HepG2 (cell line): ENCODE results near the gene TRMT112. TPM values are rescaled to one million over a fixed set of nuclear protein-coding genes. Genes with fewer than 3 reads are reported as not detected.
A peak's percentile ranks its signal among the peaks of the same experiment; 100 is the strongest.

Source experiments
- ATAC-seq: fragments of 200-7000 bp; cut with Tn5 transposase; 3 replicates; pipeline ENCODE4 v1.9.1; 2020; ENCODE audit warnings: mild to moderate bottlenecking, moderate library complexity
- BruUV-seq: library from RNA; stranded (reverse); fragments of 400-500 nt; replicated peaks from 2 replicates; lab custom pipeline; 2021; lab: Mats Ljungman, UMichigan
- CTCF ChIA-PET: fragments of 300-600 bp; formaldehyde crosslinking; extraction: SDS; loops from one replicate; lab custom pipeline; 2021; ENCODE audit warnings: low total read pairs, inconsistent platforms, low intra/inter-chr PET ratio; lab: Yijun Ruan, JAX
- POLR2A ChIA-PET: fragments of 350-600 bp; sonication (Branson Sonifier 250); formaldehyde crosslinking; loops from one replicate; lab custom pipeline; 2020; ENCODE audit warnings: antibody characterized with exemption, inconsistent platforms; lab: Yijun Ruan, JAX
- DNase-seq: peaks from one replicate; pipeline ENCODE4 v3.0.0-alpha.2; 2015; ENCODE audit warnings: low spot score
- FAIRE-seq: peaks from 3 replicates; lab custom pipeline; 2011; peaks lifted over from hg19 to GRCh38; lab: Jason Lieb, UNC
- H2AFZ ChIP-seq: one replicate; pipeline ENCODE4 v1.6.1; 2011; ENCODE audit warnings: low read length, inconsistent platforms
- H3K27ac ChIP-seq: fragments of 300-600 bp; 3 replicates; pipeline ENCODE4 v1.8.0; 2011; ENCODE audit warnings: mixed run types, mild to moderate bottlenecking, mixed read lengths, low read length, inconsistent platforms; ENCODE audit not compliant: insufficient read depth; ENCODE audit errors: extremely low read length
- H3K27me3 ChIP-seq, 2 experiments: fragments of 200-600 bp in 1 of 2; 2 replicates in 1 of 2; 3 replicates in 1 of 2; pipeline versions ENCODE4 v1.6.0 to v1.8.0; 2011; ENCODE audit warnings: low read length in 2 of 2, mild to moderate bottlenecking in 2 of 2, moderate library complexity in 2 of 2, inconsistent platforms in 1 of 2; ENCODE audit not compliant: insufficient read depth in 2 of 2, control insufficient read depth in 1 of 2
- H3K36me3 ChIP-seq, 2 experiments: fragments of 200-600 bp in 1 of 2; replicated peaks in 1 of 2; 2 replicates in 1 of 2; 3 replicates in 1 of 2; pipeline versions ENCODE4 v1.5.1 to v1.8.0; 2011; ENCODE audit warnings: low read length in 2 of 2, inconsistent platforms in 1 of 2; ENCODE audit not compliant: insufficient read depth in 2 of 2, control insufficient read depth in 1 of 2
- H3K4me1 ChIP-seq: 2 replicates; pipeline ENCODE4 v1.5.1; 2012; ENCODE audit warnings: low read length, inconsistent platforms; ENCODE audit not compliant: insufficient read depth
- H3K4me2 ChIP-seq: 2 replicates; pipeline ENCODE4 v1.6.0; 2011; ENCODE audit warnings: low read depth, low read length, inconsistent platforms
- H3K4me3 ChIP-seq, 3 experiments: fragments of 200-600 bp in 1 of 3; sonication (generic), shearing (Covaris generic) in 1 of 3; replicated peaks in 1 of 3; 2 replicates each; pipeline ENCODE4 v1.5.1; 2011 to 2016; ENCODE audit warnings: low read length in 3 of 3, inconsistent platforms in 2 of 3, low read depth in 2 of 3, mild to moderate bottlenecking in 2 of 3, control low read depth in 1 of 3, mixed read lengths in 1 of 3; ENCODE audit not compliant: insufficient read depth in 1 of 3
- H3K79me2 ChIP-seq: one replicate; pipeline ENCODE4 v1.6.1; 2011; ENCODE audit warnings: low read length, inconsistent platforms; ENCODE audit not compliant: insufficient read depth
- H3K9ac ChIP-seq: 2 replicates; pipeline ENCODE4 v1.6.0; 2011; ENCODE audit warnings: mild to moderate bottlenecking, low read depth, low read length, inconsistent platforms; ENCODE audit not compliant: insufficient read depth
- H3K9me3 ChIP-seq: 2 replicates; pipeline ENCODE4 v1.5.1; 2012; ENCODE audit warnings: mild to moderate bottlenecking, low read length
- H4K20me1 ChIP-seq: 2 replicates; pipeline ENCODE4 v1.6.0; 2011; ENCODE audit warnings: inconsistent platforms, mild to moderate bottlenecking, low read length, moderate library complexity; ENCODE audit not compliant: insufficient read depth
- ELF3 ChIP-seq: IDR thresholded peaks from 2 replicates; pipeline ENCODE4 v1.6.1; 2016; ENCODE audit warnings: missing genetic modification reagents, missing compliant biosample characterization
- IKZF4 ChIP-seq: sonication (generic); formaldehyde crosslinking; IDR thresholded peaks from 2 replicates; pipeline ENCODE4 v1.5.1; 2020; ENCODE audit warnings: borderline replicate concordance, mild to moderate bottlenecking, low read depth, missing genetic modification reagents; ENCODE audit errors: not compliant biosample characterization
- NFIB ChIP-seq: sonication (generic); formaldehyde crosslinking; IDR thresholded peaks from 2 replicates; pipeline ENCODE4 v1.9.0; 2021; ENCODE audit warnings: missing genetic modification reagents, mild to moderate bottlenecking, borderline replicate concordance
- SRY ChIP-seq: sonication (generic); formaldehyde crosslinking; IDR thresholded peaks from 2 replicates; pipeline ENCODE4 v1.8.0; 2022; ENCODE audit warnings: mild to moderate bottlenecking, missing genetic modification reagents
- ZNF138 ChIP-seq: sonication (generic); formaldehyde crosslinking; IDR thresholded peaks from 2 replicates; pipeline ENCODE4 v1.5.0; 2020; ENCODE audit warnings: mild to moderate bottlenecking, low read depth, missing genetic modification reagents
- ZNF484 ChIP-seq: sonication (generic); formaldehyde crosslinking; IDR thresholded peaks from 2 replicates; pipeline ENCODE4 v1.5.1; 2020; ENCODE audit warnings: mild to moderate bottlenecking, low read depth, missing genetic modification reagents, borderline replicate concordance
- ZNF670 ChIP-seq: sonication (generic); formaldehyde crosslinking; IDR thresholded peaks from 2 replicates; pipeline ENCODE4 v1.8.0; 2022; ENCODE audit warnings: mild to moderate bottlenecking, missing genetic modification reagents, borderline replicate concordance
- ZSCAN25 ChIP-seq: sonication (generic); formaldehyde crosslinking; IDR thresholded peaks from 2 replicates; pipeline ENCODE4 v1.8.0; 2022; ENCODE audit warnings: mild to moderate bottlenecking, missing genetic modification reagents
- WGBS: methylation state at CpG from one replicate; pipeline ENCODE4 v1.1.6; 2017; ENCODE audit warnings: low lambda C conversion rate; 5-methylcytosine and 5-hydroxymethylcytosine counted together
- in situ Hi-C: cut with HindIII; loops from 2 replicates; pipeline ENCODE4 v1.10.0; 2017; ENCODE audit warnings: low pct_unique_long_range_greater_than_20kb; ENCODE audit not compliant: extremely low pct_ligation_motif_present
- intact Hi-C: fragments of 100-400 bp; cut with micrococcal nuclease; formaldehyde crosslinking; loops from one replicate; pipeline ENCODE4 v1.10.0; 2022; ENCODE audit not compliant: unreplicated experiment
- polyA plus RNA-seq, 8 experiments: library from polyadenylated mRNA; depleted of rRNA in 3 of 8; stranded (reverse) in 7 of 8; unstranded in 1 of 8; fragments of >200 nt; fragmentation: Illumina TruSeq in 4 of 8; extraction: Trizol in 4 of 8; gene quantifications; 2 replicates each; pipeline versions ENCODE4 v1.2.1 to v1.2.3, GENCODE V29; 2011 to 2016; ENCODE audit warnings: low read depth in 4 of 8, missing spikeins in 1 of 8, mixed read lengths in 1 of 8; ENCODE audit not compliant: insufficient read depth in 1 of 8
- total RNA-seq, 5 experiments: library from RNA; depleted of rRNA; stranded (reverse); fragments of >200 nt; fragmentation: Illumina TruSeq; extraction: Trizol; gene quantifications; 2 replicates each; pipeline ENCODE4 v1.2.3, GENCODE V29; 2016; ENCODE audit warnings: low read depth in 1 of 5
- TF ChIP-seq, protein P1 (sequence below): sonication (generic); formaldehyde crosslinking; IDR thresholded peaks from 2 replicates; pipeline ENCODE4 v1.5.1; 2020; ENCODE audit warnings: mild to moderate bottlenecking, missing genetic modification reagents, moderate library complexity
- TF ChIP-seq, protein P2 (sequence below): sonication (generic); formaldehyde crosslinking; IDR thresholded peaks from 2 replicates; pipeline ENCODE4 v1.5.0; 2020; ENCODE audit warnings: mild to moderate bottlenecking, missing genetic modification reagents
- TF ChIP-seq, protein P3 (sequence below): sonication (generic); formaldehyde crosslinking; IDR thresholded peaks from 2 replicates; pipeline ENCODE4 v1.4.0; 2020; ENCODE audit warnings: missing genetic modification reagents, mild to moderate bottlenecking, borderline replicate concordance

Gene TRMT112
- total and polyA plus RNA-seq, 2 of the 13 experiments (the other 11 are each of a cell fraction or from before 2014, with no cell fraction given), result 186 to 409 TPM

DNA sequence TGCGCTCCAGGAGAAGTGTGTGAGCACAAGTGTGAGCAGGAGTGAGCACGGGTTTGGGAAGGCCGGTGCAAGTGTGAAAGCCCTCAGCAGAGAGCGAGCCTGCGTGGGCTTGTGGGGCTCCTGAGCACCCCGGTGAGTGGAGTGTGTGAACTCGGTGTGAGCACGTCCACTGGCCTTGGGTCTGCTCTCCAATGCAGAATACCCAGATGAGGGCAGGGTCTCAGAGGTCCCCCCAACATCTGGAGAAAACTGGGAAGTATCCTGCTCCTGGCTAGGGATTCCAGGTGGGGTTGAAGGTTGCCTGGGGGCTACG lies 10.8 kb downstream of the TRMT112 start (continued):
- TF ChIP-seq, protein P1, sequence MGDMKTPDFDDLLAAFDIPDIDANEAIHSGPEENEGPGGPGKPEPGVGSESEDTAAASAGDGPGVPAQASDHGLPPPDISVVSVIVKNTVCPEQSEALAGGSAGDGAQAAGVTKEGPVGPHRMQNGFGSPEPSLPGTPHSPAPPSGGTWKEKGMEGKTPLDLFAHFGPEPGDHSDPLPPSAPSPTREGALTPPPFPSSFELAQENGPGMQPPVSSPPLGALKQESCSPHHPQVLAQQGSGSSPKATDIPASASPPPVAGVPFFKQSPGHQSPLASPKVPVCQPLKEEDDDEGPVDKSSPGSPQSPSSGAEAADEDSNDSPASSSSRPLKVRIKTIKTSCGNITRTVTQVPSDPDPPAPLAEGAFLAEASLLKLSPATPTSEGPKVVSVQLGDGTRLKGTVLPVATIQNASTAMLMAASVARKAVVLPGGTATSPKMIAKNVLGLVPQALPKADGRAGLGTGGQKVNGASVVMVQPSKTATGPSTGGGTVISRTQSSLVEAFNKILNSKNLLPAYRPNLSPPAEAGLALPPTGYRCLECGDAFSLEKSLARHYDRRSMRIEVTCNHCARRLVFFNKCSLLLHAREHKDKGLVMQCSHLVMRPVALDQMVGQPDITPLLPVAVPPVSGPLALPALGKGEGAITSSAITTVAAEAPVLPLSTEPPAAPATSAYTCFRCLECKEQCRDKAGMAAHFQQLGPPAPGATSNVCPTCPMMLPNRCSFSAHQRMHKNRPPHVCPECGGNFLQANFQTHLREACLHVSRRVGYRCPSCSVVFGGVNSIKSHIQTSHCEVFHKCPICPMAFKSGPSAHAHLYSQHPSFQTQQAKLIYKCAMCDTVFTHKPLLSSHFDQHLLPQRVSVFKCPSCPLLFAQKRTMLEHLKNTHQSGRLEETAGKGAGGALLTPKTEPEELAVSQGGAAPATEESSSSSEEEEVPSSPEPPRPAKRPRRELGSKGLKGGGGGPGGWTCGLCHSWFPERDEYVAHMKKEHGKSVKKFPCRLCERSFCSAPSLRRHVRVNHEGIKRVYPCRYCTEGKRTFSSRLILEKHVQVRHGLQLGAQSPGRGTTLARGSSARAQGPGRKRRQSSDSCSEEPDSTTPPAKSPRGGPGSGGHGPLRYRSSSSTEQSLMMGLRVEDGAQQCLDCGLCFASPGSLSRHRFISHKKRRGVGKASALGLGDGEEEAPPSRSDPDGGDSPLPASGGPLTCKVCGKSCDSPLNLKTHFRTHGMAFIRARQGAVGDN (CRISPR knock-in tag), result peak; percentile 47; the same call in 1 of the 2 replicates
- TF ChIP-seq NFIB (no peak), ELF3 (CRISPR knock-in tag) (no peak)

DNA sequence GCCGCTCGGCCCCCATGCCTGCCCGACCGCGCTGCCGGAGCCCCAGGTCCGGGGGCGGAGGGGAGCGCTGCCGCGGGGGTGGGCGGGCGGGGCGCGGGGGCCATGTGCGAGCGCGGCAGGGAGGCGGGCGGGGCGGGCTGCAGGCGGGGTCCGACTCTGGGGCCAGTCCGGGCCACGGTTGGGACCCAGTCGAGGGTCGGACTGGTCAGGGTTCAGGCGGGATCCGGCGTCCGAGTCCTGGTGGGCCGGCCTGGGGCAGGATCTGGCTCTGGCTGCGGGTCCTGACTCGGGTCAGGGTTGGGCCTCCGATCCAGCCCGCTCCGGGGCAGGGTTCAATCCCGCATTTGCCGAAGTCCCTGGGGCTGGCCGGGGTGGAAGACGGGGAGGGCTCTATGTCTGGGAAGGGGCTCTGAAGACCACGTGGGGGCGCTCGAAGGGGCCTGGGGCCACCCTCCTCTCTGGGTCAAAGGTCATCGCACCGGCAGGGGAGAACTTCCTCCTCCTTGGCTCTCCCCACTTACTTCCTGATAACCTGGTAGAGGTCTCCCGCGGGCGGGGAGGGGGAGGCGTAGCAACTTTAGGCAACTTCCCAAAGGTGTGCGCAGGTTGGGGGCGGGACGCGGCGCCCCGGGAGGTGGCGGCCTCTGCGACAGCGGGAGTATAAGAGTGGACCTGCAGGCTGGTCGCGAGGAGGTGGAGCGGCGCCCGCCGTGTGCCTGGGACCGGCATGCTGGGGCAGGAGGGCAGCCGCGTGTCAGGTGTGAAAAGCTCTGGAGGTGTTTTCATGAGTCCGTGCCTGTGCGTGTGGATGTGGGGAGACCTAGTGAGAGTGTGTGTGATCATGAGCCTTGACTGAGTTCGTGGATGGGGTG lies 11.4 kb downstream of the TRMT112 start:
- Histone ChIP-seq H3K4me3 (peak overlapping the region; percentile 66 to 85 (median 68)), H3K9ac (peak overlapping the region; percentile 81), H3K27ac (peak overlapping the region; percentile 82), H3K4me2 (peak overlapping the region; percentile 97), H3K27me3 (no peaks in the 10 kb centered on the region; a peak in 1 of 5 replicates), H3K36me3 (no peaks in the 10 kb centered on the region), H2AFZ (no peak overlapping the region), H4K20me1 (no peaks in the 10 kb centered on the region), H3K9me3 (no peaks in the 10 kb centered on the region), H3K79me2 (peaks cover 15% of the 10 kb centered on the region), H3K4me1 (peaks cover 66% of the 10 kb centered on the region)
- DNase-seq (peak; percentile 77), FAIRE-seq (peak; percentile 70), ATAC-seq (peak; percentile 48)
- ChIA-PET CTCF (interaction anchor here (1.2 kb wide), 1 partner anchor 49 kb away, joined by 3 read pairs; no protein-coding TSS in a partner anchor), POLR2A (interaction anchor here (1.0 to 5.5 kb wide), 11 partner anchors 11 to 120 kb away, joined by 3 to 103 read pairs (median 10); partner anchors contain the start of genes BAD, GPR137, NUDT22 and PLCB3)
- in situ Hi-C loops, result no loop called here
- TSS peak; percentile 79 for BruUV-seq
- WGBS, result 0% methylated on average over 23 of the region's 71 CpGs
- intact Hi-C loops, result loop anchor here (2.0 to 10.0 kb wide), 2 partner anchors 35 to 121 kb away; partner anchors contain the start of gene STIP1
- TF ChIP-seq ZNF138 (CRISPR knock-in tag), result no peak
- TF ChIP-seq ZNF484 (CRISPR knock-in tag), result no peak
- TF ChIP-seq IKZF4 (CRISPR knock-in tag), result peak; percentile 63
- no peak for TF ChIP-seq SRY (CRISPR knock-in tag)
- peak; percentile 35; the same call in 1 of the 2 replicates for TF ChIP-seq ZNF670 (CRISPR knock-in tag)
- peak; percentile 82 for TF ChIP-seq ZSCAN25
- TF ChIP-seq, protein P2, sequence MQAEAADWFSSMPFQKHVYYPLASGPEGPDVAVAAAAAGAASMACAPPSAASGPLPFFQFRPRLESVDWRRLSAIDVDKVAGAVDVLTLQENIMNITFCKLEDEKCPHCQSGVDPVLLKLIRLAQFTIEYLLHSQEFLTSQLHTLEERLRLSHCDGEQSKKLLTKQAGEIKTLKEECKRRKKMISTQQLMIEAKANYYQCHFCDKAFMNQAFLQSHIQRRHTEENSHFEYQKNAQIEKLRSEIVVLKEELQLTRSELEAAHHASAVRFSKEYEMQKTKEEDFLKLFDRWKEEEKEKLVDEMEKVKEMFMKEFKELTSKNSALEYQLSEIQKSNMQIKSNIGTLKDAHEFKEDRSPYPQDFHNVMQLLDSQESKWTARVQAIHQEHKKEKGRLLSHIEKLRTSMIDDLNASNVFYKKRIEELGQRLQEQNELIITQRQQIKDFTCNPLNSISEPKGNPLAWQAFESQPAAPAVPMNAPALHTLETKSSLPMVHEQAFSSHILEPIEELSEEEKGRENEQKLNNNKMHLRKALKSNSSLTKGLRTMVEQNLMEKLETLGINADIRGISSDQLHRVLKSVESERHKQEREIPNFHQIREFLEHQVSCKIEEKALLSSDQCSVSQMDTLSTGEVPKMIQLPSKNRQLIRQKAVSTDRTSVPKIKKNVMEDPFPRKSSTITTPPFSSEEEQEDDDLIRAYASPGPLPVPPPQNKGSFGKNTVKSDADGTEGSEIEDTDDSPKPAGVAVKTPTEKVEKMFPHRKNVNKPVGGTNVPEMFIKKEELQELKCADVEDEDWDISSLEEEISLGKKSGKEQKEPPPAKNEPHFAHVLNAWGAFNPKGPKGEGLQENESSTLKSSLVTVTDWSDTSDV (CRISPR knock-in tag), result no peak
- TF ChIP-seq, protein P3, sequence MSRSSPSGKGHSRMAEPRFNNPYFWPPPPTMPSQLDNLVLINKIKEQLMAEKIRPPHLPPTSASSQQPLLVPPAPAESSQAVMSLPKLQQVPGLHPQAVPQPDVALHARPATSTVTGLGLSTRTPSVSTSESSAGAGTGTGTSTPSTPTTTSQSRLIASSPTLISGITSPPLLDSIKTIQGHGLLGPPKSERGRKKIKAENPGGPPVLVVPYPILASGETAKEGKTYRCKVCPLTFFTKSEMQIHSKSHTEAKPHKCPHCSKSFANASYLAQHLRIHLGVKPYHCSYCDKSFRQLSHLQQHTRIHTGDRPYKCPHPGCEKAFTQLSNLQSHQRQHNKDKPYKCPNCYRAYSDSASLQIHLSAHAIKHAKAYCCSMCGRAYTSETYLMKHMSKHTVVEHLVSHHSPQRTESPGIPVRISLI, result no peak
